MM.1S (cell line): ENCODE measurements around the gene LSR.

ENCODE experiments used
- CTCF ChIP-seq: fragments of 300-600 bp; sonication (generic); IDR thresholded peaks from 2 replicates; pipeline ENCODE4 v1.5.1; 2016; ENCODE audit warnings: antibody characterized with exemption, low read length, mixed read lengths
- EZH2 ChIP-seq: fragments of 300-600 bp; sonication (generic); optimal IDR thresholded peaks from 2 replicates; pipeline ENCODE3; 2017; ENCODE audit warnings: low read depth, mild to moderate bottlenecking, antibody characterized with exemption, low read length, mixed read lengths

- TF ChIP-seq EZH2 (no peak), CTCF (no peak)
These were observed 63.3 kb downstream of the LSR start for GRCh38 chr19:35311901-35312665.
